GM19455 (cell line): ENCODE measurements around the gene SNAPC3.

Experiments
- ATAC-seq: cut with Tn5 transposase; IDR thresholded peaks from one replicate; pipeline ENCODE4 v1.9.1; 2021; ENCODE audit not compliant: unreplicated experiment

SNAPC3 gene

GRCh38 chr9:15485836-15486666 lies 63.4 kb downstream of the SNAPC3 start:
- ATAC-seq: no peak

- ATAC-seq: no peak
Observed at GRCh38 chr9:15491950-15492349, 69.3 kb downstream of the SNAPC3 start.

- ATAC-seq: no peak
Observed at GRCh38 chr9:15492485-15493150, 69.9 kb downstream of the SNAPC3 start.

GRCh38 chr9:15498246-15498995 lies 75.7 kb downstream of the SNAPC3 start:
- no peak for ATAC-seq

- no peak for ATAC-seq
Observed at GRCh38 chr9:15499139-15499538, 76.5 kb downstream of the SNAPC3 start.

- ATAC-seq: no peak
Observed at GRCh38 chr9:15501179-15501578, 78.5 kb downstream of the SNAPC3 start.

GRCh38 chr9:15501803-15502202 lies 79.1 kb downstream of the SNAPC3 start:
- no peak for ATAC-seq

GRCh38 chr9:15505921-15506320 lies 83.2 kb downstream of the SNAPC3 start:
- no peak for ATAC-seq

- ATAC-seq: peak; percentile 48
Observed at GRCh38 chr9:15509931-15510788, 87.5 kb downstream of the SNAPC3 start.

- peak; percentile 83 for ATAC-seq
Observed at GRCh38 chr9:15510789-15511575, 88.3 kb downstream of the SNAPC3 start, which contains the start of gene PSIP1. Gene PSIP1 (minus strand): TSS chr9:15510970. CDS start chr9:15510188, 782 bp downstream.
